Measurements from ENCODE around the gene PDE8B.

PDE8B gene

GRCh38 chr5:77295863-77296378 is 85.4 kb downstream of the PDE8B start:
- no peak for DNase-seq

GRCh38 chr5:77298146-77298545 is 87.7 kb downstream of the PDE8B start:
- no peak for DNase-seq

- DNase-seq, result no peak
These were observed 90.0 kb downstream of the PDE8B start for GRCh38 chr5:77300451-77300850.

GRCh38 chr5:77301447-77301883 is 91.0 kb downstream of the PDE8B start:
- DNase-seq, result peak; percentile 53

- no peak for DNase-seq
These were observed 91.8 kb downstream of the PDE8B start for GRCh38 chr5:77302247-77302646.

GRCh38 chr5:77302653-77303052 is 92.2 kb downstream of the PDE8B start:
- DNase-seq, result no peak

GRCh38 chr5:77304388-77304787 is 93.9 kb downstream of the PDE8B start:
- DNase-seq, result peak; percentile 24

GRCh38 chr5:77305222-77305846 is 94.9 kb downstream of the PDE8B start:
- DNase-seq, result peak; percentile 86

GRCh38 chr5:77305956-77306355 is 95.5 kb downstream of the PDE8B start:
- DNase-seq, result no peak

GRCh38 chr5:77306531-77306930 is 96.1 kb downstream of the PDE8B start:
- DNase-seq, result peak; percentile 30

GRCh38 chr5:77308154-77308960 is 97.9 kb downstream of the PDE8B start:
- DNase-seq, result peak; percentile 46

- DNase-seq, result no peak
These were observed 98.7 kb downstream of the PDE8B start for GRCh38 chr5:77309140-77309539.

GRCh38 chr5:77310494-77311213 is 100.2 kb downstream of the PDE8B start:
- peak; percentile 88 for DNase-seq

GRCh38 chr5:77311214-77311571 is 100.7 kb downstream of the PDE8B start:
- DNase-seq, result peak; percentile 96

- DNase-seq, result peak; percentile 31
These were observed 101.9 kb downstream of the PDE8B start for GRCh38 chr5:77312413-77312812.

- DNase-seq, result peak; percentile 58
These were observed 106.6 kb downstream of the PDE8B start for GRCh38 chr5:77316871-77317661.

GRCh38 chr5:77318060-77318459 is 107.6 kb downstream of the PDE8B start:
- no peak for DNase-seq

GRCh38 chr5:77319117-77319804 is 108.8 kb downstream of the PDE8B start:
- DNase-seq, result no peak

- peak; percentile 60 for DNase-seq
These were observed 111.4 kb downstream of the PDE8B start for GRCh38 chr5:77321793-77322394.

- peak; percentile 95 for DNase-seq
These were observed 111.9 kb downstream of the PDE8B start for GRCh38 chr5:77322406-77322805.

- DNase-seq, result peak; percentile 15
These were observed 115.6 kb downstream of the PDE8B start for GRCh38 chr5:77325921-77326541.

All from NCI-H69 (cell line).